Neuronal stem cell (in vitro differentiated cells): ENCODE data around the gene CLASP1.

Source experiments
- DNase-seq: peaks from one replicate; pipeline ENCODE4 v3.0.0-alpha.2; 2013; ENCODE audit warnings: low spot score
- H2AFZ ChIP-seq: one replicate; pipeline ENCODE4 v1.6.1; 2013; ENCODE audit warnings: mild to moderate bottlenecking, low read length, inconsistent platforms
- H2AK5ac ChIP-seq: 2 replicates; pipeline ENCODE4 v1.6.1; 2013; ENCODE audit warnings: low read depth, mild to moderate bottlenecking, inconsistent platforms, low read length, moderate library complexity, mixed read lengths
- H2BK120ac ChIP-seq: 2 replicates; pipeline ENCODE4 v1.6.1; 2013; ENCODE audit warnings: low read depth, mild to moderate bottlenecking, inconsistent platforms, low read length, moderate library complexity, mixed read lengths
- H2BK12ac ChIP-seq: one replicate; pipeline ENCODE4 v1.6.1; 2013; ENCODE audit warnings: low read length, inconsistent platforms
- H2BK15ac ChIP-seq: 2 replicates; pipeline ENCODE4 v1.6.1; 2013; ENCODE audit warnings: mild to moderate bottlenecking, low read length, inconsistent platforms, mixed read lengths
- H2BK5ac ChIP-seq: one replicate; pipeline ENCODE4 v1.6.1; 2013; ENCODE audit warnings: inconsistent platforms, mild to moderate bottlenecking, low read length, moderate library complexity
- H3K14ac ChIP-seq: one replicate; pipeline ENCODE4 v1.6.1; 2013; ENCODE audit warnings: low read length, inconsistent platforms
- H3K18ac ChIP-seq: 2 replicates; pipeline ENCODE4 v1.6.1; 2013; ENCODE audit warnings: low read length, inconsistent platforms
- H3K23ac ChIP-seq: 2 replicates; pipeline ENCODE4 v1.6.1; 2013; ENCODE audit warnings: low read depth, mild to moderate bottlenecking, mixed read lengths, low read length, inconsistent platforms; ENCODE audit not compliant: poor library complexity
- H3K27ac ChIP-seq: replicated peaks from 3 replicates; pipeline ENCODE4 v1.5.1; 2013; ENCODE audit warnings: low read length, inconsistent platforms
- H3K27me3 ChIP-seq, 3 experiments: 2 replicates each; pipeline ENCODE4 v1.6.1; 2013; ENCODE audit warnings: low read length in 3 of 3, mild to moderate bottlenecking in 2 of 3, inconsistent platforms in 1 of 3, low read depth in 1 of 3, mixed read lengths in 1 of 3, moderate library complexity in 1 of 3; ENCODE audit not compliant: control insufficient read depth in 3 of 3, insufficient read depth in 3 of 3
- H3K36me3 ChIP-seq, 2 donors: replicated peaks in 1 of 2; 2 replicates each; pipeline ENCODE4 v1.6.1; 2013; ENCODE audit warnings: low read length in 2 of 2; ENCODE audit not compliant: control insufficient read depth in 2 of 2, insufficient read depth in 2 of 2
- H3K4ac ChIP-seq: 2 replicates; pipeline ENCODE4 v1.6.1; 2013; ENCODE audit warnings: inconsistent platforms, mild to moderate bottlenecking, low read length, moderate library complexity
- H3K4me1 ChIP-seq, 2 donors: 1 replicate in 1 of 2; 2 replicates in 1 of 2; pipeline ENCODE4 v1.6.1; 2013; ENCODE audit warnings: low read length in 2 of 2, low read depth in 1 of 2; ENCODE audit not compliant: control insufficient read depth in 2 of 2, insufficient read depth in 1 of 2
- H3K4me2 ChIP-seq: one replicate; pipeline ENCODE4 v1.6.1; 2013; ENCODE audit warnings: mild to moderate bottlenecking, low read length, inconsistent platforms; ENCODE audit not compliant: insufficient read depth, poor library complexity, severe bottlenecking
- H3K4me3 ChIP-seq, 2 donors: 2 replicates each; pipeline ENCODE4 v1.5.1; 2013; ENCODE audit warnings: low read length in 2 of 2, mild to moderate bottlenecking in 2 of 2, inconsistent platforms in 1 of 2, moderate library complexity in 1 of 2
- H3K79me1 ChIP-seq: one replicate; pipeline ENCODE4 v1.6.1; 2013; ENCODE audit warnings: low read depth, mild to moderate bottlenecking, inconsistent platforms, low read length, moderate library complexity
- H3K9ac ChIP-seq: one replicate; pipeline ENCODE4 v1.6.1; 2013; ENCODE audit warnings: mild to moderate bottlenecking, low read depth, low read length, inconsistent platforms; ENCODE audit not compliant: poor library complexity
- H3K9me3 ChIP-seq, 2 donors: replicated peaks in 1 of 2; 2 replicates each; pipeline versions ENCODE3 to v1.6.1; 2013; ENCODE audit warnings: low read length in 2 of 2, mild to moderate bottlenecking in 2 of 2, inconsistent platforms in 1 of 2, low read depth in 1 of 2, mixed read lengths in 1 of 2, moderate library complexity in 1 of 2; ENCODE audit not compliant: control insufficient read depth in 2 of 2, insufficient read depth in 1 of 2
- H4K8ac ChIP-seq: one replicate; pipeline ENCODE4 v1.6.1; 2013; ENCODE audit warnings: low read depth, mild to moderate bottlenecking, inconsistent platforms, low read length, moderate library complexity
- H4K91ac ChIP-seq: one replicate; pipeline ENCODE4 v1.6.1; 2013; ENCODE audit warnings: low read length, low read depth, mild to moderate bottlenecking, inconsistent platforms; ENCODE audit not compliant: poor library complexity
- WGBS, 2 donors: extraction: QIAGEN DNeasy Blood & Tissue Kit; methylation state at CpG; one replicate each; pipeline ENCODE4 v1.1.7; 2013; ENCODE audit warnings: missing lambda C conversion rate in 2 of 2, mixed read lengths in 1 of 2; ENCODE audit not compliant: insufficient read length in 2 of 2, insufficient replicate concordance in 1 of 2; ENCODE audit errors: extremely low coverage in 2 of 2; 5-methylcytosine and 5-hydroxymethylcytosine counted together

CLASP1 gene

GRCh38 chr2:121483021-121483420 is 166.2 kb downstream of the CLASP1 start:
- H3K9me3 ChIP-seq: no peaks in the 10 kb centered on the region
- H3K36me3 ChIP-seq: peaks cover 2 to 8% of the 10 kb centered on the region in 2 donors
- no CpG with 5 or more reads among the region's 1 CpG for WGBS, 2 donors
- H2BK120ac ChIP-seq: no peak overlapping the region
- H3K4me1 ChIP-seq: peaks cover 0 to 21% of the 10 kb centered on the region in 2 donors
- no peaks in the 10 kb centered on the region for H3K27me3 ChIP-seq
- no peak overlapping the region for H2BK12ac ChIP-seq
- H3K9ac ChIP-seq: no peak overlapping the region
- no peak overlapping the region for H3K14ac ChIP-seq
- H3K4me3 ChIP-seq: no peak overlapping the region
- H3K23ac ChIP-seq: no peak overlapping the region
- H2BK5ac ChIP-seq: no peak overlapping the region
- DNase-seq: no peak
- no peak overlapping the region for H3K18ac ChIP-seq
- no peak overlapping the region for H3K27ac ChIP-seq
- no peak overlapping the region for H2AK5ac ChIP-seq
- peaks cover 7% of the 10 kb centered on the region for H3K79me1 ChIP-seq
- H3K4ac ChIP-seq: no peak overlapping the region
- no peak overlapping the region for H4K91ac ChIP-seq
- no peak overlapping the region for H2BK15ac ChIP-seq
- H4K8ac ChIP-seq: no peak overlapping the region
- no peak overlapping the region for H3K4me2 ChIP-seq
- H2AFZ ChIP-seq: no peak overlapping the region

- H3K27me3 ChIP-seq: no peaks in the 10 kb centered on the region
- no peak overlapping the region for H3K4me3 ChIP-seq
- WGBS, 2 donors: no CpG with 5 or more reads among the region's 5 CpGs
- no peak for DNase-seq
- H2BK5ac ChIP-seq: no peak overlapping the region
- H2AK5ac ChIP-seq: no peak overlapping the region
- H3K79me1 ChIP-seq: peaks cover 7% of the 10 kb centered on the region
- H3K27ac ChIP-seq: no peak overlapping the region
- no peak overlapping the region for H3K9ac ChIP-seq
- H3K14ac ChIP-seq: no peak overlapping the region
- no peak overlapping the region for H3K18ac ChIP-seq
- no peak overlapping the region for H4K8ac ChIP-seq
- no peaks in the 10 kb centered on the region for H3K9me3 ChIP-seq
- H3K4ac ChIP-seq: no peak overlapping the region
- no peak overlapping the region for H3K4me2 ChIP-seq
- no peak overlapping the region for H2BK120ac ChIP-seq
- H2BK15ac ChIP-seq: no peak overlapping the region
- H3K23ac ChIP-seq: no peak overlapping the region
- H4K91ac ChIP-seq: no peak overlapping the region
- H2BK12ac ChIP-seq: no peak overlapping the region
- H3K4me1 ChIP-seq: peaks cover 10 to 23% of the 10 kb centered on the region in 2 donors
- peaks cover 2 to 8% of the 10 kb centered on the region in 2 donors for H3K36me3 ChIP-seq
- H2AFZ ChIP-seq: no peak overlapping the region
Observed at GRCh38 chr2:121480826-121481225, 168.4 kb downstream of the CLASP1 start.

- H4K91ac ChIP-seq: no peak overlapping the region
- no peaks in the 10 kb centered on the region for H3K9me3 ChIP-seq
- H3K27me3 ChIP-seq: no peaks in the 10 kb centered on the region
- H3K9ac ChIP-seq: no peak overlapping the region
- no CpG with 5 or more reads among the region's 8 CpGs for WGBS, 2 donors
- H3K4me2 ChIP-seq: no peak overlapping the region
- H4K8ac ChIP-seq: no peak overlapping the region
- no peak overlapping the region for H2BK15ac ChIP-seq
- no peak overlapping the region for H2BK120ac ChIP-seq
- no peak overlapping the region for H3K18ac ChIP-seq
- no peak overlapping the region for H3K4ac ChIP-seq
- peaks cover 2 to 6% of the 10 kb centered on the region in 2 donors for H3K36me3 ChIP-seq
- H2BK12ac ChIP-seq: no peak overlapping the region
- no peak overlapping the region for H3K14ac ChIP-seq
- H3K27ac ChIP-seq: no peak overlapping the region
- no peak for DNase-seq
- H2BK5ac ChIP-seq: no peak overlapping the region
- H3K4me1 ChIP-seq: peaks cover 10 to 20% of the 10 kb centered on the region in 2 donors
- H2AK5ac ChIP-seq: no peak overlapping the region
- no peak overlapping the region for H3K4me3 ChIP-seq
- no peak overlapping the region for H2AFZ ChIP-seq
- H3K23ac ChIP-seq: no peak overlapping the region
- H3K79me1 ChIP-seq: peaks cover 7% of the 10 kb centered on the region
Observed at GRCh38 chr2:121479882-121480522, 169.3 kb downstream of the CLASP1 start.

DNA sequence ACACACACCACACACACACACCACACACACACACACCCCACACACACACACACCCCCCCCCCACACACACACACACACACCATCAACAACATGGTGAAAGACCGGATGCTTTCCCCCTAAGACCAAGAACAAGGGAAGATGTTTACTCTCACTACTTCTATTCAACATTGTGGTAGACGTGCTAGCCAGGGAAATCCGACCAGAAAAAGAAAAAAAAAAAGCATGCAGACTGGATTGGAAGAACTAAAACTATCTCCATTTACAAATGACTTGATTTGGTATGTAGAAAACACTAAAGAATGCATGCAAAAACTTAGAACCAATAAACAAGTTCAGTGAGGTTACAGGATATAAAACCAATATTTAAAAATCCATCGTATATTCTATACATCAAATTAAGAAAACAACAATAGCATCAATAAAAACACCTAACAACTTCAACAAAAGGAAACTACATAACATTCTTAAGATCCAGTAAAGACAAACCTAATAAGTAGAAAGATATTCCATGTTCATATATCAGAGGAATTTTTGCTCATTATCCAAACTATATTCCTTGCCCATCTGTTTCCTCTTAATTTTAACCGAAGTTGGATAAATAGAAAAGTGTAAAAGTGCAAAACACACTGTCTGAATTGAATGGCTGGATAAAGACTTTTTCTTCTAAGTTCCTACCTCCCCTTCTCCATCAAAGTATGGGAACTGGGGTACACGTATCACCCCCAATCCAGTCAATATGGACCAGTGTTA is 170.1 kb downstream of the CLASP1 start:
- Histone ChIP-seq H3K27ac (no peak overlapping the region), H4K91ac (no peak overlapping the region), H4K8ac (peak overlapping the region; percentile 7), H3K36me3 (peaks cover 2 to 6% of the 10 kb centered on the region in 2 donors), H3K14ac (no peak overlapping the region), H3K9me3 (no peaks in the 10 kb centered on the region), H3K23ac (peak overlapping the region; percentile 22), H2BK15ac (no peak overlapping the region), H2AK5ac (no peak overlapping the region), H3K4ac (peak overlapping the region; percentile 25), H3K27me3 (no peaks in the 10 kb centered on the region), H3K79me1 (peaks cover 5% of the 10 kb centered on the region), H2BK120ac (no peak overlapping the region), H3K9ac (no peak overlapping the region), H3K18ac (no peak overlapping the region), H2BK5ac (no peak overlapping the region), H3K4me3 (no peak overlapping the region), H3K4me1 (peaks cover 10 to 18% of the 10 kb centered on the region in 2 donors), H2BK12ac (no peak overlapping the region), H3K4me2 (no peak overlapping the region), H2AFZ (no peak overlapping the region)
- WGBS, 2 donors: 100% methylated on average over 1 of the region's 6 CpGs; no CpG with 5 or more reads in 1 of the 2 donors
- DNase-seq: no peak
